Stimulated activated naive CD8-positive, alpha-beta T cell treated with anti-CD3 and anti-CD28 coated beads, Interleukin-15, amount 100 ng/mL, for 72 hours (primary cell): Measurements from ENCODE around the gene RABIF.

ENCODE experiments used
- ATAC-seq: fragments of 150-1000 bp; cut with Tn5 transposase; 2 replicates; pipeline ENCODE4 v1.10.0; 2021; ENCODE audit warnings: mild to moderate bottlenecking, moderate library complexity
- DNase-seq, 2 donors: peaks; one replicate each; pipeline ENCODE4 v3.0.0; 2021 to 2022
- H3K27ac Mint-ChIP-seq, 2 donors: one replicate each; pipeline ENCODE4 v1.8.0; 2022; ENCODE audit warnings: mild to moderate bottlenecking in 2 of 2, mixed read lengths in 2 of 2, moderate library complexity in 2 of 2
- H3K27me3 Mint-ChIP-seq: one replicate; pipeline ENCODE4 v1.8.0; 2022; ENCODE audit warnings: mixed read lengths
- H3K4me1 Mint-ChIP-seq: one replicate; pipeline ENCODE4 v1.8.0; 2022; ENCODE audit warnings: mild to moderate bottlenecking, mixed read lengths
- H3K4me3 Mint-ChIP-seq, 2 donors: one replicate each; pipeline ENCODE4 v1.8.0; 2022; ENCODE audit warnings: mild to moderate bottlenecking in 2 of 2, mixed read lengths in 2 of 2, moderate library complexity in 1 of 2
- H3K9me3 Mint-ChIP-seq, 2 donors: one replicate each; pipeline ENCODE4 v1.8.0; 2022; ENCODE audit warnings: mixed read lengths in 2 of 2

Gene RABIF

GRCh38 chr1:202901555-202901954 is 12.6 kb upstream of the RABIF start:
- H3K27me3 Mint-ChIP-seq: no peaks in the 10 kb centered on the region
- peak overlapping the region in 1 of 2 donors; percentile 54 for H3K27ac Mint-ChIP-seq
- no peaks in the 10 kb centered on the region for H3K4me1 Mint-ChIP-seq
- ATAC-seq (no peak), DNase-seq (no peak)
- no peak overlapping the region for H3K4me3 Mint-ChIP-seq
- no peaks in the 10 kb centered on the region for H3K9me3 Mint-ChIP-seq

- H3K27ac Mint-ChIP-seq: no peak overlapping the region
- ATAC-seq: no peak
Observed at GRCh38 chr1:202892501-202892900, 3.6 kb upstream of the RABIF start.

DNA sequence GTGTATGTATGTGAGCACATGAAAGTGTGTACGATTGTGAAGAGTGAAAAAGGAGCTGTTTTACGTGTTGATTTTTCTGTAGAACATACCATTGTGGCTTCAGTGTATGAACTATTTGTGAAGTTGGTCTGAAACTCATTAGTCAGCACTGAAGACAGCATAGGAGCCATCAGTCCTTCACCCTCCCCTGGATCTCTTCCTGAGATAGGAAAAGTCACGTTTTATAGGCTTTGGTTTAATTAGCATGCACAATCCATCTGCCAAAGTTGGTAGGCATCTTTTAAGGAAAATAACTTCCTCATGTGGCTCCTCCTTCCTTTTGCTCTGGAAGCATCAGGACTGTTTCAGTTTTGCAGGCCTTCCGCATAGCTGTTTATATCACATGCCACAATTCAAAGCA is 1.4 kb upstream of the RABIF start:
- no peaks in the 10 kb centered on the region for H3K9me3 Mint-ChIP-seq
- H3K27ac Mint-ChIP-seq: no peak overlapping the region
- no peak overlapping the region for H3K4me3 Mint-ChIP-seq
- peaks cover 13% of the 10 kb centered on the region for H3K4me1 Mint-ChIP-seq
- H3K27me3 Mint-ChIP-seq: no peaks in the 10 kb centered on the region
- no peak for ATAC-seq
- no peak for DNase-seq

More at GRCh38 chr1:202892501-202892900, 3.6 kb upstream of the RABIF start:
- no peak for DNase-seq
- H3K4me3 Mint-ChIP-seq: no peak overlapping the region
- H3K27me3 Mint-ChIP-seq: no peaks in the 10 kb centered on the region
- no peaks in the 10 kb centered on the region for H3K9me3 Mint-ChIP-seq
- H3K4me1 Mint-ChIP-seq: peaks cover 12% of the 10 kb centered on the region

- Mint-ChIP-seq H3K27ac (peak overlapping the region; percentile 93 to 94), H3K27me3 (no peaks in the 10 kb centered on the region), H3K4me1 (peaks cover 13% of the 10 kb centered on the region), H3K4me3 (peak overlapping the region; percentile 87 to 89), H3K9me3 (no peaks in the 10 kb centered on the region)
- DNase-seq (no peak), ATAC-seq (no peak)
Observed at GRCh38 chr1:202888221-202888530, 773 bp downstream of the RABIF start.

DNA sequence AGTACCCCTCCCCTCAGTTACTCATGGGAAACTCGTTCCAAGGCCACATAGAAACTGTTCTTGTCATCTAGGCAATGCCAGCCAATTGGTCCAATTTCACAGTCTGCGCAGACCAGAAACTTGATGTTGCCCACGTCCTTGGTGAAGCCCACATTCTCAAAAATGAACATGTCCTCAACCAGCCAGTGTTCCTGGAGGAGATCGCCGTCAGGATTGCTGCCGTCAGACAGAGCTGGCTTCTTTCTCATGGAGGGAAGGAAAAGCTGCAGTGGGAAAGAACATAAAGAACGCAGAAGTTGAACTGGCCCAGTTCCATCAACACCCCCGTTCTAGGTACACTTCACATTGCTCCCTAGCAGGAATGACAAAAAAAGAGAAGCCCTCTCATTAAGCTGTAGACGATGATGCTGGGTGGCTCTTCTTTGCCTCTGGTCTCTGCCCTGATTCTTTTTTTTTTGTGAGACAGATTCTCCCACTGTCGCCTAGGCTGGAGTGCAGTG is 7.9 kb downstream of the RABIF start:
- H3K27ac Mint-ChIP-seq: no peak overlapping the region
- H3K4me3 Mint-ChIP-seq: no peak overlapping the region
- H3K27me3 Mint-ChIP-seq: no peaks in the 10 kb centered on the region
- H3K4me1 Mint-ChIP-seq: no peaks in the 10 kb centered on the region
- H3K9me3 Mint-ChIP-seq: no peaks in the 10 kb centered on the region
- DNase-seq (no peak), ATAC-seq (no peak)

DNA sequence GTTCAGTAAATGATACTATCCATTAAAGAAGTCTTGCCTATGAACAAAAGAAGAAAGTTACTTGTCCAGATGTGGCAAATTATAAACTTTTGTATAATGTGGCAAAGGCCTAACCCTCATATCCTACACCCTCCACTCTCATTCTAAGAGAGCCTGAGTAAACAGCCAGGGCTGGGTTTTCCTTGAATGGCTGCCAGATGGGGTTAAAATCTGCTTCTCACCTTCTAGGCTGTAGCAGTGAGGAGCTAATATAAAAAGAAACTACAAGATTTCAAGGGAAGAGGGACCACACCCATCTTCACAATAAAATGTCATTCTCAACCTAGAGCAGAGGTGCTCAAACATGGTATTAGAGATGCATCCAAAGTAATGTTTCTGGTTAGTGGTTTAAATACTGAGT is 8.9 kb downstream of the RABIF start:
- Mint-ChIP-seq H3K9me3 (no peaks in the 10 kb centered on the region), H3K27me3 (no peaks in the 10 kb centered on the region), H3K27ac (no peak overlapping the region), H3K4me3 (no peak overlapping the region), H3K4me1 (no peaks in the 10 kb centered on the region)
- ATAC-seq: no peak
- no peak for DNase-seq

- Mint-ChIP-seq H3K9me3 (no peaks in the 10 kb centered on the region), H3K4me3 (no peak overlapping the region), H3K4me1 (no peaks in the 10 kb centered on the region), H3K27ac (peak overlapping the region in 1 of 2 donors; percentile 22), H3K27me3 (no peaks in the 10 kb centered on the region)
- ATAC-seq: no peak
- DNase-seq: no peak
Observed at GRCh38 chr1:202879128-202879527, 9.8 kb downstream of the RABIF start.

GRCh38 chr1:202873026-202873425 is 15.9 kb downstream of the RABIF start:
- no peaks in the 10 kb centered on the region for H3K27me3 Mint-ChIP-seq
- DNase-seq (no peak), ATAC-seq (no peak)
- H3K9me3 Mint-ChIP-seq: no peaks in the 10 kb centered on the region
- H3K4me1 Mint-ChIP-seq: no peaks in the 10 kb centered on the region
- H3K4me3 Mint-ChIP-seq: no peak overlapping the region
- H3K27ac Mint-ChIP-seq: no peak overlapping the region

- Mint-ChIP-seq H3K4me1 (no peaks in the 10 kb centered on the region), H3K4me3 (no peak overlapping the region), H3K9me3 (no peaks in the 10 kb centered on the region), H3K27ac (no peak overlapping the region), H3K27me3 (no peaks in the 10 kb centered on the region)
- ATAC-seq (no peak), DNase-seq (no peak)
Observed at GRCh38 chr1:202871367-202871766, 17.6 kb downstream of the RABIF start.

DNA sequence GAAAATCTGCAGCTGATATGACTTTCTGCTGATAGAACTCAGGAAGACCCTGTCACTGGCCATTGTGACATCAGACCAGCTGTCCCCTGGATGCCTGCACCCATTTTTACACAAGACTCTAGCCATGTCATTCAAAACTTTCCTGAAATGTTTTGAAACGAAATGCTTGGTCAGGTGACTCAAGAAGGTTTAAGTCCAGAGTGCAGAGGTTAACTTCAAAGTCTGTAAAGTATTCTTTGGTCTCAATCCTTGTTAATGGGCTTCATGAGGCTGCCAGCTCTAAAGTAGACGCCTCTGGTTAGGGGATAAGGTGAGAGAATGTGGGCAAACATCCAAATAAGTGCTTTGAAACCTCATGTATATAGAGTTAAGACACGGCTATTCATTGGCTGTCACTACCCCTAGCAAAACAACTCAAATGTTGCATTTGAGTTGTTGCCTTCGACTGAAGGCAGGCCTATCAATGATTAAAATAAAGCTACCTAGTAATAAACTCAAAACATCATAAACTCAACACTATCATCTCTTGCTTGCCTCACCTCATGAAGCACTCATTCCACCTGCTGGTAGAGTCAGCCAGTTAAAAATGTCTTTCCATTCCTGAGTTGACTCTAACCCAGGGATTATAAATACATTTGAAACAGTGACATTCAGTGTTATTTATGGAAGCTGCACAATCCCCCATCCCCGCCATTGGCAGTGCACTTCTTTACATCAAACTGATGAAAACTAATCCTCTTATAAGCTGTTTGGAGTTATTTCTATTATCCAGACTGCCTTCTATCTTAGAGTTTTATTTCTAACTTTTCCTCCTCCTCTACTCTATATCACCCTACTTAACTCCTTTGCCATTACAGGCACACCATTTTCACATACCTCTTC is 26.0 kb downstream of the RABIF start:
- Mint-ChIP-seq H3K4me1 (peaks cover 18% of the 10 kb centered on the region), H3K4me3 (no peak overlapping the region), H3K27me3 (peaks cover 77% of the 10 kb centered on the region), H3K27ac (no peak overlapping the region), H3K9me3 (no peaks in the 10 kb centered on the region)
- ATAC-seq: no peak
- DNase-seq: no peak

DNA sequence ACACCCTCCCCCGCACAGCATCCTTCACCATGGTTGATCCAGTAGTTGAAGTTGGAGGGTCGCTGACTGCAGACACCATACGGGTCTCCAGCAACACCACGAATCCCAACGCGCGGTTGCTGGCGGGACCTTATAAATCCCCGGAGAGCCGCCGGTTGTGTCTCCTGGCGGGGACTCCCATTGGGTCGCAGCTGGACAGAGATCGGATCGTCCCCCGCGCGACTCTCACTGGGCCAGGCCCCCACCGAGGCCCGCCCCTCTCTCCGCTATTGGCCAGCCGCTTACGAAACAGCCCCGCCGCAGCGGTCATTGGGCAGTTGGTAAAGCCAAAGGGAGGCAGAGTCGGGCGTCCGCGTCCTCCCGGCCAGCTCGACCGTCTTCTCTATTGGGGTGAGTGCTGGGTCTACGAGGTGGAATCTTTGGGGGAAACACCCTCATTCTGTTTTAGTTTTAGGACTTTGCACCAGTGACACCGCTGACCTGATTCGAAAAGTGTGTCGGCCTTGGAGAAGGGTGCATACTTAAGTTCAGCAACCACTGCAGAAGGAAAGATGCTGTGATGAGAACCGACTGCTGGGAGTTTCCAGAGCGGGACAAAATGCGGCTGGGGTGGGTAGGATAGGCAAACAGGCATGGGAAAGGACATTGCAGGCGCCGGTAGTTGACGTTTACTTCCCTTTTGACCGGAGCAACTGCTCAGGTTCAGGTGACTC is 27.4 kb downstream of the RABIF start:
- no peaks in the 10 kb centered on the region for H3K9me3 Mint-ChIP-seq
- ATAC-seq (peak; percentile 72), DNase-seq (peak; percentile 30 to 39)
- peak overlapping the region; percentile 34 to 89 for H3K27ac Mint-ChIP-seq
- peaks cover 18% of the 10 kb centered on the region for H3K4me1 Mint-ChIP-seq
- peaks cover 87% of the 10 kb centered on the region for H3K27me3 Mint-ChIP-seq
- H3K4me3 Mint-ChIP-seq: peak overlapping the region; percentile 84 to 95

DNA sequence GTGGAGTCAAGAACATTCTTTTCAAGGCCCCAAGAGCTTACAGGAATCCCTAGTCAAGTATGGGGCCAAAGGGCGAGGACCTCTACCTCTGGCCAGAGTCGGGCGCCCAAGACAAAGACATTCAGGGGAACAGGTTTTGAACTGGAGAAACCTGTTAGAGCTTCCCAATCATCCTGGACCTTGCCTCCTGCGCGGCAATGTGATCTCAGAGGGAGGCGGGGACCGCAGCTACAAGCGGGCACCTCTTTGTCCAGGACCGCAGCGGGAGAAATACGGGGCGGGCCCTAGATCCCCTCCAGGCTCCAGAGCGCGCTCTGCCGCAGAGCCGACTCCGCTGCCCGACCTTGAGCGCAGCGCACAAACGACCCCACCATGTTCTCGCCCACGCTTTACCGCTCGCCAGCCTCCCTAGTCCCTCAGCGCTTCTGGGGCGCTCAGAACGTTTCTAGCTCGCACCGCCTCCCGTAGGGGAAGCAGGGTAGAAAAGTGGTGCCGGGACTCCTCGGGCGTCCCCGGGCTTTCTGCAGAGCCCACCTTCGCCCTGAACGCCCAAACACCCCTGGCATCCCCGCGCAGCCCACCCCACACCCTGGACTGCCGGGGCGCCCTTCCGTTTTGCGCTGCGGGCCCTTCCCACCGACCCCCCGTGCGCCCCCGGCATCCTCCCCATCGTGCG is 28.1 kb downstream of the RABIF start:
- Mint-ChIP-seq H3K4me1 (peaks cover 18% of the 10 kb centered on the region), H3K27ac (peak overlapping the region in 1 of 2 donors; percentile 89), H3K9me3 (no peaks in the 10 kb centered on the region), H3K27me3 (peaks cover 87% of the 10 kb centered on the region), H3K4me3 (peak overlapping the region; percentile 84 to 95)
- ATAC-seq (peak; percentile 78), DNase-seq (peak; percentile 42 to 49)

GRCh38 chr1:202858789-202859414 is 30.0 kb downstream of the RABIF start:
- ATAC-seq (no peak), DNase-seq (no peak)
- H3K9me3 Mint-ChIP-seq: no peaks in the 10 kb centered on the region
- peaks cover 70% of the 10 kb centered on the region for H3K27me3 Mint-ChIP-seq
- H3K4me3 Mint-ChIP-seq: no peak overlapping the region
- peaks cover 18% of the 10 kb centered on the region for H3K4me1 Mint-ChIP-seq
- no peak overlapping the region for H3K27ac Mint-ChIP-seq

DNA sequence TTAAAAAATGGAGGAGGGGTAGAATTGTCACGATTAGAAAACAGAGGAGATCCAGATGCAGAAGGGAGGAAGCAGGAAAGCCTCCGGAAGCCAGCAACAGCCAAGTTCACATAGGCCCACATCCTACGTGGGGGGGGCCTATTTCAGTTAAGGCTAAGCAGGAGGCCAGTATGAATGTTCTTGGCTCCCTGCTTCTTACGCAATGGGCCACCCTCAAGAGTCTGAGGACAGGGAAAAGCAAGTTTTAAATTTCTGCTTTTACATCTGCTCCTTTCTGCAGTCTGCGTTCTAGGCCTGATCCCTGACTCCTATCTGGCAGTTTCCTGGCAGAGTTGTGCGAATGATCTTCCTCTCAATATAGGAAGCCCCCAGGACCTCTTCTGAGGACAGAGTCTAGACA is 30.6 kb downstream of the RABIF start:
- peaks cover 18% of the 10 kb centered on the region for H3K4me1 Mint-ChIP-seq
- no peak overlapping the region for H3K4me3 Mint-ChIP-seq
- no peak for DNase-seq
- ATAC-seq: no peak
- H3K9me3 Mint-ChIP-seq: no peaks in the 10 kb centered on the region
- H3K27me3 Mint-ChIP-seq: peaks cover 64% of the 10 kb centered on the region
- no peak overlapping the region for H3K27ac Mint-ChIP-seq

DNA sequence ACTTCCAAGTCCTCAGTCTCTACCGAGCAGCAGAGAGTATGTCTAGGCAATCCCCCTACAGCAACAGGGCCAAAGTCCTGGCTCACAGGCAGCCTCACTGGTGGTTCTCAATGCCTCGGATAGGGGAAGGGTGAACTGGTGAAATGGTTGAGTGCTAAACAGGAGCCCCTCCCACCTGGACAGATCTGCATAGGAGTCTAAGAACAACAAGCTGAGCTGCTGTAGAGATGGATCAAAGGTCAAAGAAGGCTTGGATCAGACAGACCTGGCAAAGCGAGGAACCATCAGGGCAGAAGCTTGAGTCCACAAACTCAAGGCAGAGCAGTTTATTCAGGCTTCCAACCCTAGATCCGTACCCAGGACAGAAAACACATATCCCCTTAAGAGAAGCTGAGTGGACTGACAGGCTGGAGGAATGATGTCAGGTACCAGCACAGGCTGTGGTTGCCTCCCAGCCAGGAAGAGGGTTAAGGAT is 31.8 kb downstream of the RABIF start:
- Mint-ChIP-seq H3K9me3 (no peaks in the 10 kb centered on the region), H3K4me1 (peaks cover 18% of the 10 kb centered on the region), H3K4me3 (no peak overlapping the region), H3K27me3 (peaks cover 53% of the 10 kb centered on the region), H3K27ac (no peak overlapping the region)
- DNase-seq (no peak), ATAC-seq (no peak)
